ENCODE measurements around the gene BIRC2.
A peak's percentile ranks its signal among the peaks of the same experiment; 100 is the strongest.
"Not testable (repeated sequence)": the region's sequence is repeated elsewhere in the genome, so short reads cannot be mapped to it uniquely, and the experiment has no call there.

The BIRC2 gene

GRCh38 chr11:102346748-102347461 is at the start of gene BIRC2:
Gene BIRC2, plus strand, starts transcription at chr11:102347214. Its CDS starts 2,641 bp downstream, at chr11:102349855.
- peak; percentile 62 for DNase-seq

DNA sequence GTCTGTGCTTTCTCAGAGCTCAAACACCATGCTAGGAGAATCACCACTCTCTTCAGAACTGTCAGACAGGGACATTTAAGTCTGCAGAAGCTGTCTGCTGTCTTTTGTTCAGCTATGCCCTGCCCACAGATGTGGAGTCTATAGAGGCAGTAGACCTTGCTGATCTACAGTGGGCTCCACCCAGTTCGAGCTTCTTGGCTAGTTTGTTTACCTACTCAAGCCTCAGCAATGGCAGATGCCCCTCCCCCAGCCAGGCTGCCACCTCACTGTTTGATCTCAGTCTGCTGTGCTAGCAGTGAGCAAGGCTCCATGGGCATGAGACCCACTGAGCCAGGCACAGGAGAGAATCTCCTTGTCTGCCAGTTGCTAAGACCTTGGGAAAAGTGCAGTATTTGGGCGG is 46.2 kb upstream of the BIRC2 start:
- DNase-seq, result not testable (repeated sequence)

- DNase-seq, result no peak
These were observed 44.8 kb upstream of the BIRC2 start for GRCh38 chr11:102302241-102302640.

GRCh38 chr11:102304686-102305085 is 42.3 kb upstream of the BIRC2 start:
- no peak for DNase-seq

GRCh38 chr11:102305352-102306047 is 41.5 kb upstream of the BIRC2 start:
- DNase-seq, result no peak

DNA sequence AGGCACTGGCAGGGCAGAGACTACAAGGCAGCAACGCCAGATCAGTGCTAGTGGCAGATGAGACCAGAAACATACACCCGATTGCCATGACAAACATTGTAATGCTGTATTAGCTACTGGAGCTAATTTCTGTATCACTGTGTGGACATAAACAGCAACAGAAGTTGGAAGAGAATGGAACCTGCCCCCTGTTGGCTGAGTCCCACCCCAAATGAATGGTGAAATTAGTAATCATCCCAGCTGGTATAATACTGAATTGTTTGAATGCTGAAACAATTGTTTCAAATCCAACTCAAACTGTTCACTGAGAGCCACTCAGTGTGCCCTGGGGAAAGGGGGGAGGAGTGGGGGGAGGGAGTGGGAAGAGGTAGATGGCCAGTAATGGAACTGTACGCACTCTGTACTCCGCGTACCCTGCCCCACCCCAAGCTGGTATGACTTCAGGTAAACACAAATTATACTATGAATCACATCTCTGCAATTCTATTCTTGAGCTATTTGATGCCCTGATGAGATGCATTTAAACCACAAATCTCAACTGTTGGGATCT is 40.9 kb upstream of the BIRC2 start:
- DNase-seq, result no peak

GRCh38 chr11:102306817-102307726 is 39.9 kb upstream of the BIRC2 start:
- DNase-seq, result no peak

GRCh38 chr11:102307727-102308038 is 39.3 kb upstream of the BIRC2 start:
- no peak for DNase-seq

DNA sequence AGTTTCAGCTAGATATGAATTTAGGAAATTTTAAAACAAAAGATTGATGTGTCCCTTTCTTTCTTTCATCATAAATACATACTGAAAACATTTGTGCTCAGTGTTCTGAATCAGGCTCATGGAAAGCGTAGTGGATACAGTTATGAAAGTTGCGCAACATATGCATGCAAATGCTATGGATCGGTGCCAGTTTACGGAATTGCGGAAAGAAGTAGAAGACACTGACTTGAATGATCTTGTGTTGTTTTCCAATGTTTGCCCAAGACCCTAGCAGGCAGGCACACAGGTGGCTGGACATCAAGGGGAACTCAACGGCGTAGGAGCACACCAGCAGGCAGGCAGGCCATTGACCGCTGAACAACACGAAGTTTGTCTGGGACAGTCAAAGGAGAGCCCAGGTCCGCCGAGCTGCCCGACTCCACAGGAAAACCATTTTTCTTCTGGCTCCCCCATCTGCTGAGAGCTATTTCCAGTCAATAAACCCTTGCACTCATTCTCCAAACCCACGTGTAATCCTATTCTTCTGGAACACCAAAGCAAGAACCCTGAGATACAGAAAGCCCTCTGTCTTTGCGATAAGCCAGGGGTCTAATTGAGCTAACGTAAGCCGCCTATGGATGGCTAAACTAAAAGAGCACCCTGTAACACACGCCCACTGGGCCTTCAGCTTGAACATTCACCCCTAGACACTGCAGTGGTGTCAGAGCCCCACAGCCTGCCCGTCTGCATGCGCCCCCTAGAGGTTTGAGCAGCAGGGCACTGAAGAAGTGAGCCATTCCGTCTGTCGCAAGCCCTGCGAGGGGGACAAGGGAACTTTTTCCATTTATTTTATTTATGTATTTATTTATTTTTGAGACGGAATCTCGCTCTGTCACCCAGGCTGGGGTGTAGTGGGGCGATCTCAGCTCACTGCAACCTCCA is 37.1 kb upstream of the BIRC2 start:
- DNase-seq, result no peak

DNA sequence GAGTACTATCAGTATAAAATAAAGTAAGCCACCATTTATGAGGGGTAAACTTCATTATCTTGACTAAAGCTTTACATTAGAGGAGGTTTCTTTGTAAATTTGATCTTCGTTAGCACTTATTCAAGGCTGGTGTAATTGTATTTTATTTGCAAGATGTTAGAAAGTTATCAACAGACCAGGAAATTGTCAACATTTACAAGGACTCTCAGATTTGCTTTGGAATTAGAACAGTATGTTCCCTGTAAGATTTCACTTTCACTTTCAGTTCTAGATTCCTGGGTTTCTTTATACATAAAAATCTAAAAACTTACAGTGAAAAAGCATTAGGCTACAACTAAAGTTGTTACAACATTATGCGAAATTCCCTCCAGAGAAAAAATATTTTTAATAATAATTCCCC is 34.3 kb upstream of the BIRC2 start:
- DNase-seq, result no peak

- DNase-seq, result no peak
These were observed 33.6 kb upstream of the BIRC2 start for GRCh38 chr11:102313238-102313940.

DNA sequence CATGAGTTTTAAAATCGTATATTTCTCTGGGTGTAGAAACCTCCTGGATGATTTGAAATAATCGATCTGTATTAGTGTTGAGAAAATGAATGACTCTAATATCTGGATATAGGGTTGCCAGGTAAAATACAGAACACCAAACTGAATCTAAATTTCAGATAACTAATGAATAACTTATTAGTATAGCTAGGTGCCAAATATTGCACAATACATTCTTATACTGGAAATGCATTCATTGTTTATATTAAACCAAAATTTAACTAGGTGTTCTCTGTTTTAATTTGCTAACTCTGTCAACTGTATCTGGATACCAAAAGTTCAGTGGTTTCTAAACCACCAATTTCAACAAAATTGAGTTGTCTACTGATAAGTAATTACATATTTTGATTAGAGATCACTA is 32.2 kb upstream of the BIRC2 start:
- DNase-seq, result no peak

- DNase-seq, result no peak
These were observed 30.6 kb upstream of the BIRC2 start for GRCh38 chr11:102316346-102316904.

DNA sequence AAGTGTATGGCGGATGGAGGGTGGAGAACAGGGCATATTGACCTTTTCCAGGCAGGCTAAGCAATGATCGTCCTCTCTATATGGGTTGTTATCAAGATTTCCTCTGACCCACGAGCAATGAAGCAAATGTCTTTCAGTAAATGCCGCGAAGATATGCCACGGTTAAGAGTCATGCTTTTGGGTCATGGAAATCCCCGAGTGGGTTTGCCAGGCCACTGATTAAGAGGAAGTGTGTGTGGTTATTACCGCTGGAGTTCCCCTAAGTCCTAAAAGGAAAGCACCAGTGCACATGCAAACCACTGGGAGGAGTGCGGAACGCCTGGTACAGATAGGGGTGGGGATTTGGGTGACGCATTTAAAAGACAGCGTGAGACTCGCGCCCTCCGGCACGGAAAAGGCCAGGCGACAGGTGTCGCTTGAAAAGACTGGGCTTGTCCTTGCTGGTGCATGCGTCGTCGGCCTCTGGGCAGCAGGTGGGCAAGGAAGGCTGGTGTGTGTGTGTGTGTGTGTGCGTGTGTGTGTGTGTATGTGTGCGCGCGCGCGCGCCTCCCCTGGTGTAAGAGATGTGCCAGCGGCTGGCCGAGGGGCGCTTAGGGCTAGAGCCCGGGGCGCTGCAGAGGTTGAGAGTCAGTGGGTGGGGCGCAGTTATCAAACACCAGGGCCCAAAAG is 29.8 kb upstream of the BIRC2 start, which contains the start of gene BIRC3:
Gene BIRC3, plus strand, starts transcription at position 386 of the 669 bp plus-strand sequence. CDS start 7,026 bp downstream, outside the sequence.
- DNase-seq, result no peak

GRCh38 chr11:102317768-102318103 is 29.3 kb upstream of the BIRC2 start:
- DNase-seq, result no peak

GRCh38 chr11:102318469-102318868 is 28.5 kb upstream of the BIRC2 start:
- no peak for DNase-seq

DNA sequence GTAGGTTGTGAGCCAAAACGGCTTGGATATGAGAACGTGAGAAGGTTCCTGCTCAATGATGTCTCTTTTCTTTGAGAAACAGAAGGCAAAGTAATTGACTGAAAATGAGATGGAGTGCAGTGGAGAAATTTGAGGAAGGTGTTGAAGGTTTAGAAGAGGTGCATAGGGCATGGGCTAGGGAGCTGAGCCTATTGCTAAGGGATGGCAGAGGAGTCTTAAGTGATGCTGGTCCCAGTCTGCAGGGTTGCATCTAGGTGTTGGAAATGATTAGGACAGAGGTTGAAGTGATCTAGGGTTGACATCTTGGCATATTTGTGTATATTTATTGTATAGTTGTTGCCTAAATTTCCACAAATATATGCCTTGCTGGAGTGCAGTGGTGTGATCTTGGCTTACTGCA is 27.5 kb upstream of the BIRC2 start:
- DNase-seq, result no peak

DNA sequence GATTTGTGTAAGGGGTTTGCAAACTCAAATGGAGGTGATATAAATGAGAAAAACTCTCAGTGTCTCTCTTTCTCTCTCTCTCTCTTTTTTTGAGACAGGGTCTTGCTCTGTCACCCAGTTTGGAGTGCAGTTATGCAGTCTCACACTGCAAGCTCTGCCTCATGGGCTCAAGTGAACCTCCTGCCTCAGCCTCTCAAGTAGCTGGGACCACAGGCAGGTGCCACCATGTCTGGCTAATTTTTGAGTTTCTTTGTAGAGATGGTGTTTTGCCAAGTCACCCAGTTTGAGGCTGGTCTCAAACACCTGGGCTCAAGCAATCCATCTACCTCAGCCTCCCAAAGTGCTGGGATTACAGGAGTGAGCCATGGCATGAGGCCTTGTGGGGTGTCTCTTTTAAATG is 26.8 kb upstream of the BIRC2 start:
- DNase-seq, result no peak

DNA sequence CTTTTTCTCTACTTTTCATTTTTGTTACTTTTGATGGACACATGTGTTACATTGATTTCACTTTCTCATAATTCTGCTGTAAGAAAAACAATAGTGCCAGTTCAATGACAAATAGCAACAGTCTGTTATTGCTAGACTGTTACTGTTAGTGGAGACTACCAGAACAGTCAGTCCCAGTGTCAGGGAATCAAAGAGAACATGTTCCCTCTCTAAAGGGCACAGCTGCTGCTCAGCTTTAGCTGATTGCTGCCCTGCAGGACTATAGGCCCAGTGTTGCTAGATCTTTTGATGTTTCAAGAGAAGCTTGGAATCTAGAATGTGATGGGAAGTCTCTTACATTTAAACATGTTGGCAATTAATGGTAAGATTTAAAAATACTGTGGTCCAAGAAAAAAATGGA is 26.3 kb upstream of the BIRC2 start:
- no peak for DNase-seq

DNA sequence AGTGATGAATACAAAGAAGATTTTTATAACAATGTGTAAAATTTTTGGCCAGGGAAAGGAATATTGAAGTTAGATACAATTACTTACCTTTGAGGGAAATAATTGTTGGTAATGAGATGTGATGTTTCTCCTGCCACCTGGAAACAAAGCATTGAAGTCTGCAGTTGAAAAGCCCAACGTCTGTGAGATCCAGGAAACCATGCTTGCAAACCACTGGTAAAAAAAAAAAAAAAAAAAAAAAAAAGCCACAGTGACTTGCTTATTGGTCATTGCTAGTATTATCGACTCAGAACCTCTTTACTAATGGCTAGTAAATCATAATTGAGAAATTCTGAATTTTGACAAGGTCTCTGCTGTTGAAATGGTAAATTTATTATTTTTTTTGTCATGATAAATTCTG is 24.5 kb upstream of the BIRC2 start:
- no peak for DNase-seq
